Dendritic cell treated with granulocyte-macrophage colony-stimulating factor and Interleukin-4, amounts not matched to agents 40 ng/mL and 50 ng/mL, for 4 days (primary cell): ENCODE data around the gene COL4A2.

Experiments
- H3K27ac Mint-ChIP-seq: one replicate; pipeline ENCODE4 v1.8.0; 2022; ENCODE audit warnings: mild to moderate bottlenecking, mixed read lengths
- H3K27me3 Mint-ChIP-seq: one replicate; pipeline ENCODE4 v1.8.0; 2022; ENCODE audit warnings: mild to moderate bottlenecking, mixed read lengths
- H3K36me3 Mint-ChIP-seq: one replicate; pipeline ENCODE4 v1.8.0; 2022; ENCODE audit warnings: low read depth, mixed read lengths
- H3K4me1 Mint-ChIP-seq: one replicate; pipeline ENCODE4 v1.8.0; 2022; ENCODE audit warnings: low read depth, mixed read lengths
- H3K4me3 Mint-ChIP-seq: one replicate; pipeline ENCODE4 v1.8.0; 2022; ENCODE audit warnings: mild to moderate bottlenecking, moderate library complexity, mixed read lengths
- H3K9me3 Mint-ChIP-seq: one replicate; pipeline ENCODE4 v1.8.0; 2022; ENCODE audit warnings: mixed read lengths
- intact Hi-C: fragments of 100-400 bp; cut with micrococcal nuclease; formaldehyde crosslinking; loops from one replicate; pipeline ENCODE4 v1.15.0; 2022

The COL4A2 gene

DNA sequence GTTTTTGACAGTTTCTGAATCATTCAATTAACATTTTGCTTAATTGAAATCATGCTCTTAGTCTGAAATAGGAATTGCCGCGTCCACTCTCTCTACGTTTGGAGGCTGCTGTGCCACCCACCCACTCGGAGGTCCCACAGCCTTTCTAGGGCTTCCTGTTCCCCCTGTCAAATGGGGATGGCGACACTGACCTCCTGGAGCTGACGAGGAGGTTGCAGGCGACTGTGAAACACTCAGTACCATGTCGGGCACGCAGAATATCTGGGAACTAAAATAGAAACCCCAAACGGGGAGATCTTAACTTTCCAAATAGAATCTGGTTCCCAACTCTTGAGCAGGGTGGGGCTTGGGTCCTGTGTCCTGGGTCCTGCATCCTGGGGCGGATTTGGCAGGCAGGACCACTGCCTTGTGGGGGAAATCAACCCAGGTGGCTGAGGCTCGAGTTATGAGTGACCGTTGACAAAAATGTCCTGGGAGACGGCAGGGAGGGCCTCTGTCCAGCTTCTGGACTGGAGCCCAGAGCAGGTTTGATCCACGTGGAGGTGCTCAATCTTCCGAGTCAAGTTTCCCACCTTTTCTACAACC, 129.8 kb downstream of the COL4A2 start:
- H3K27ac Mint-ChIP-seq: no peak overlapping the region
- H3K4me3 Mint-ChIP-seq: no peak overlapping the region
- H3K9me3 Mint-ChIP-seq: no peaks in the 10 kb centered on the region
- no peaks in the 10 kb centered on the region for H3K36me3 Mint-ChIP-seq
- intact Hi-C loops: no loop called here
- peaks cover 48% of the 10 kb centered on the region for H3K27me3 Mint-ChIP-seq
- no peaks in the 10 kb centered on the region for H3K4me1 Mint-ChIP-seq

GRCh38 chr13:110438211-110438610, 131.1 kb downstream of the COL4A2 start:
- no peak overlapping the region for H3K4me3 Mint-ChIP-seq
- H3K27me3 Mint-ChIP-seq: peaks cover 42% of the 10 kb centered on the region
- H3K9me3 Mint-ChIP-seq: no peaks in the 10 kb centered on the region
- no peak overlapping the region for H3K27ac Mint-ChIP-seq
- intact Hi-C loops: no loop called here
- H3K36me3 Mint-ChIP-seq: no peaks in the 10 kb centered on the region
- no peaks in the 10 kb centered on the region for H3K4me1 Mint-ChIP-seq

- Mint-ChIP-seq H3K4me3 (no peak overlapping the region), H3K36me3 (no peaks in the 10 kb centered on the region), H3K27ac (no peak overlapping the region)
Measured at GRCh38 chr13:110438776-110439175, 131.7 kb downstream of the COL4A2 start.

GRCh38 chr13:110440946-110441731, 134.1 kb downstream of the COL4A2 start:
- H3K4me1 Mint-ChIP-seq: peaks cover 12% of the 10 kb centered on the region
- H3K27me3 Mint-ChIP-seq: peaks cover 53% of the 10 kb centered on the region
- intact Hi-C loops: no loop called here

More at GRCh38 chr13:110438776-110439175, 131.7 kb downstream of the COL4A2 start:
- Mint-ChIP-seq H3K9me3 (no peaks in the 10 kb centered on the region), H3K27me3 (peaks cover 45% of the 10 kb centered on the region), H3K4me1 (no peaks in the 10 kb centered on the region)
- intact Hi-C loops: no loop called here

DNA sequence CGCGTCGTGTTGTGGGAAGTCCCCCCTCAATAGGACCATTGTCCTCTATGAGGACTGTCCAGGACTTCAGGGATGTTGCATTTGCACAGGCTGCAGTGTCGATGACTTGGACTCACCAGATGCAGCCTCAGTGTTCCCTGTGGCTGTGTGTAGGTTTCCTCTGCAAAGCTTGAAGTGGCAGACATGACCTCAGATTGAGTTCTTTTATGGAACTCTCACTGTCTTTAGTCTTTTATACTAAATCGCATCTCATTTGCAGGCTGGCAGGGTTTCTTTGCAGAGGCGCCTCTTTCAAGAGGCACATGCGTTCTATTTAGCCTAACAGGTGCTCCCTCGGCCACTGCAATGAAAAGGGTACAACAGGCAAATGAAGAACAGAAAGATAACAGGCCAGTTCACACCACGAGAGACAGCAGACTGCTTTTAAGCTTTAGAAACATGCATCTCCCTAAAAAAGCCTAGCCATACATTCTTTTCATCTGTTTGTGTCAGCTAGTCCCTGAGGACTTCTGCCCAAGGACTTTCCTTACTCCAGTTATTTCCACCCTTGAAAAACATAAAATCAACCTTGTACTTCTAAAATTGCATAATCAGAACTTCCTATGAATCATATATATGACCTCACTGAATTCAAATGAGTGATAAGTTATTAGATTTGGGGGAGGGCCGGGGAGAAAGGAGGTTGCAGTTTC, 136.0 kb downstream of the COL4A2 start:
- no peak overlapping the region for H3K27ac Mint-ChIP-seq
- peaks cover 23% of the 10 kb centered on the region for H3K4me1 Mint-ChIP-seq
- peaks cover 49% of the 10 kb centered on the region for H3K27me3 Mint-ChIP-seq
- intact Hi-C loops: no loop called here
- H3K4me3 Mint-ChIP-seq: no peak overlapping the region
- no peaks in the 10 kb centered on the region for H3K9me3 Mint-ChIP-seq
- H3K36me3 Mint-ChIP-seq: no peaks in the 10 kb centered on the region

More at GRCh38 chr13:110440946-110441731, 134.1 kb downstream of the COL4A2 start:
- Mint-ChIP-seq H3K36me3 (no peaks in the 10 kb centered on the region), H3K9me3 (no peaks in the 10 kb centered on the region), H3K27ac (no peak overlapping the region), H3K4me3 (no peak overlapping the region)

DNA sequence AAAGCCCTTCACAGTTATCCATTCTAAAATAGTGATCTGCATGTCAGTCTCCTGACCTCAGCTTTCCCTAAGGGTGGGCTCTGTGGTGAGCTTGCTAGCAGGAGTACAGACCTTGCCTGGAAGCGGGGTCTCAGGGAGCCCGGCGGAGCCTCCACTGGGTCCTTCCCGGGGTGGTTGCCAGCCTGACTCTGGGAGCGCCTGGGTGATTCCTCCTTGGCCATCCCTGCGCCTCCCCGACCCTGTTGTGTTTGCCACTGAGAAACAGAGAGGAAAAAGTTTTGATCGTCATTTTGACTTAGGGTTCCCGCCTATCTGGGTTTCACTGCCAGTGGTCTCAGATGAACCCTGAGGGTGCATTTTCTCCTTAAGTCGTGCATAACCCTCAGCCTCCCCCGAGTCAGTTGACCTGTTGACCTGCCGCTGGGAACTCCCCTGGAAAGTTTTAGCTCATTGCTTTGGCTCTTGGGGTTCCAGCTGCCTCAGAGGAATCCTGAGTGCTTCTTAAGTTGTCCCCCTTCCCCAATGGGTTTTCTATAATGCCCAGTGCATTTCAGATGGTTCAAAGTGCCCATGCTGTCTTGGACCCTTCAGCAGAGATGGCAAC, 136.6 kb downstream of the COL4A2 start:
- Mint-ChIP-seq H3K4me1 (peaks cover 27% of the 10 kb centered on the region), H3K4me3 (no peak overlapping the region), H3K9me3 (no peaks in the 10 kb centered on the region), H3K36me3 (no peaks in the 10 kb centered on the region), H3K27ac (no peak overlapping the region), H3K27me3 (peaks cover 53% of the 10 kb centered on the region)
- intact Hi-C loops: no loop called here

- Mint-ChIP-seq H3K4me3 (no peak overlapping the region), H3K27ac (no peak overlapping the region), H3K27me3 (peaks cover 51% of the 10 kb centered on the region), H3K36me3 (no peaks in the 10 kb centered on the region), H3K9me3 (no peaks in the 10 kb centered on the region), H3K4me1 (peaks cover 32% of the 10 kb centered on the region)
- intact Hi-C loops: no loop called here
Measured at GRCh38 chr13:110444226-110444653, 137.2 kb downstream of the COL4A2 start.

GRCh38 chr13:110445183-110445582, 138.1 kb downstream of the COL4A2 start:
- no peak overlapping the region for H3K27ac Mint-ChIP-seq
- peaks cover 51% of the 10 kb centered on the region for H3K27me3 Mint-ChIP-seq
- H3K4me1 Mint-ChIP-seq: peaks cover 39% of the 10 kb centered on the region
- H3K9me3 Mint-ChIP-seq: no peaks in the 10 kb centered on the region
- no peak overlapping the region for H3K4me3 Mint-ChIP-seq
- intact Hi-C loops: no loop called here
- H3K36me3 Mint-ChIP-seq: no peaks in the 10 kb centered on the region

DNA sequence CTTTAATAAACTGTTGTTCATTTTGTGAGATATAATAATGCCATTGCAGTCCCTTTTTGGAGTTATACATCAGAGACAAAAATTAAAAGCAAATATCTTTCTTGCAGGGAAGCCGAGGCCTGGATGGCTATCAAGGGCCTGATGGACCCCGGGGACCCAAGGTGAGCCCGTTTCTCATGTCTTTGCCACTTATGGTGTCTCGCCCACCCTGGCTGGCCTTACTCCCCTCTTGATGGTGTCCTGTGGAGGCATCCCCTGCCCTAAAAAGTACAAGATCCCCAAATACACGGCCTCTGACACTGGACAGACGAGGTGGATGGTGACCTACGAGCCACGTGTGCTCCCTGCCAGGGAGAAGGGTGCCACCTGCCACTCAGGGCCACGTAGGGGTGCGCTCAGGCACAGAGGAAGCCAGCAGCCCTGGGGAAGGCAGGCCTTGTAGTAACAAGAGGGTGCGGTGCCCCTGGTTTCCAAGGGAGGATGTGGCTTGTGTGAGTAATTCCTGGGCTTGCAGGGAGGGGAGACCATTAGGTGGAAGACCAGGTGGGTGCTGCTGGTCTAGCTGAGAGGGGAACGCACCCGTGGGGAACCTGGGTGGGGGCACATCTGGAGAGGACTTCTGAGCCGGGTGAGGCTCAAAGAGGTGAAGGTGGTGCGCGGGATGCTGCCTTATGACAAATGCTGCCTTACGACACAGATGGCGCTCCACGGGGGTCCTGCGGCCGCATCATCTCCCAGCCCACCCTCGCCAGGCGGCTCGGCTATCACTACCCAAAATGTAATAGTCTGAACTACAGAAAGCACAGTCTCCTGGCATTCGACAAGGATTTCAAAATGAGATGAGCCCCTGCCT, 138.9 kb downstream of the COL4A2 start:
- Mint-ChIP-seq H3K9me3 (no peaks in the 10 kb centered on the region), H3K27ac (peak overlapping the region; percentile 21), H3K27me3 (peaks cover 51% of the 10 kb centered on the region), H3K36me3 (no peaks in the 10 kb centered on the region), H3K4me3 (no peak overlapping the region), H3K4me1 (peaks cover 39% of the 10 kb centered on the region)
- intact Hi-C loops: no loop called here

DNA sequence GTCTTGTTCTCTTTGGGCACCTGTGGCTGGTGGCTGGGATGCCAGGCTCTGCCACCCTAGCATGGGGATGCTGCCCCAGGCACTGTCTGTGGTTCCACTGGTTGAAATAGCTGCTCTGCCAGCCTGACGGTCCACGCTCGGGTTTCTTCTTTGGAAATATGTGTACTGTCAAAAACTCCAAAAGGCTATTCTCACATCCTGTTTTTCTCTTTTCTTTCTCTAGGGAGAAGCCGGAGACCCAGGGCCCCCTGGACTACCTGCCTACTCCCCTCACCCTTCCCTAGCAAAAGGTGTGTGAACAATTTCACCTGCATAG, 139.4 kb downstream of the COL4A2 start:
- Mint-ChIP-seq H3K27ac (peak overlapping the region; percentile 21), H3K4me3 (no peak overlapping the region), H3K27me3 (peaks cover 46% of the 10 kb centered on the region), H3K4me1 (peaks cover 44% of the 10 kb centered on the region), H3K9me3 (no peaks in the 10 kb centered on the region), H3K36me3 (no peaks in the 10 kb centered on the region)
- intact Hi-C loops: no loop called here

DNA sequence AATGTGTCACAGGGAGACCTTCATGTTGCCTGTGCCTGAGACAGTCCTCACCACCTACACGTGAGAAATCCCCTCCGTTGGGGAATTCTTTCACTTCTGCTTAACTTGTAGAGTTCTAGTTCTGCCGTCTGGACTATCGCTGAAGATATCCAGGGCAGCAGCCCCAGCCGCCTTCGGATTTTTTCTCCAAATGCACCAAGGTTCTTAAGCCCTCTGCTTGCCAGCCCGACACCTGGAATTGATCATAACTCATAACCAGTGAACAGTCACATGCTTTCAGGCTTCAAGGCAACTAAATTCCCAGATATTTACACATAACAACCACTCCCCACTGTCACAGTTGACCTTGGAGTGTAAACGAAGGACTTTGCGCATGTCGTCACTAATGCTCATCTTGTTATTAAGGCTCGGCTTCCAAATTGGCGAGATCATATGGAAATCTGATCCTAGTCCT, 140.0 kb downstream of the COL4A2 start:
- H3K9me3 Mint-ChIP-seq: no peaks in the 10 kb centered on the region
- H3K4me1 Mint-ChIP-seq: peaks cover 45% of the 10 kb centered on the region
- no peak overlapping the region for H3K27ac Mint-ChIP-seq
- intact Hi-C loops: no loop called here
- no peaks in the 10 kb centered on the region for H3K36me3 Mint-ChIP-seq
- peaks cover 45% of the 10 kb centered on the region for H3K27me3 Mint-ChIP-seq
- H3K4me3 Mint-ChIP-seq: no peak overlapping the region

DNA sequence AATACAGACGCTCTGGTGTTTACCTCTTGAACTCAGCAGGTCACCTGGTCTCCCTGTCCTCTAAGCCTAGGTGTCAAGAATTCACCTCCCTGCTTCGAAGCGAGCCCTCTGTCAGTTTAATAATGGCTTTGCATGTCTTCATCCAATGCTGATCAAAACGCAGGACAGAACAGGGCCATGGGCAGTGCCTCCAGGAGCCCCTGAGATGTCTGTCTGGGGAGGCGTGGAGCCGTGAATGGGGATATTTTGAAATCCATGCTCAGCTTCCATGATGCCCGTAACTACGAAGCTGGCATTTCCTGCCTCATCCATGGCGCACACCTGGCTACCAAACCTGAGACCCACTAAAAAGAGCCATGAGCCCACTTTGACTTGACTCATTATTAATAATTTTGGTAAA, 140.7 kb downstream of the COL4A2 start:
- Mint-ChIP-seq H3K4me1 (peaks cover 45% of the 10 kb centered on the region), H3K4me3 (no peak overlapping the region), H3K27ac (no peak overlapping the region), H3K27me3 (peaks cover 41% of the 10 kb centered on the region), H3K9me3 (no peaks in the 10 kb centered on the region), H3K36me3 (no peaks in the 10 kb centered on the region)
- intact Hi-C loops: no loop called here

DNA sequence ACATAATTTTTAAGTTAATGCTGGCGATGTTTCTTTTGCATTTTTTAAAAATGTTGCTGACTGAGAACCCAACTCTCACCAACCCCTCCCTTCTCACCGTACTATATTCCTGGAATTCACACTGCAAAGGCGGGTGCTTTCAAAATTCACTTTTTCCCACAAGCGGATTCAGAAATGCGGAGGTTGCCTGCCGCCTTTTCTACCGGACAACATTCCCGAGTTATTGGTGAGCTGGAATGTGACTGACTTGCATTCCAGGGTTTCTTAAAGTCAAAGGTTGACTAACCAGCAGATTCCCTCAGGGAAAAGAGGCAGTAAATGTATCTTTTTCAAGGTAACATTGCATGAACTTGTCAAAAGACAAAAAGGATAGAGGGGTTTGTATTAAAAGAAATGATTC, 141.1 kb downstream of the COL4A2 start:
- Mint-ChIP-seq H3K27me3 (peaks cover 41% of the 10 kb centered on the region), H3K36me3 (no peaks in the 10 kb centered on the region), H3K27ac (no peak overlapping the region), H3K9me3 (no peaks in the 10 kb centered on the region), H3K4me3 (no peak overlapping the region), H3K4me1 (peaks cover 45% of the 10 kb centered on the region)
- intact Hi-C loops: no loop called here
